Cardiac muscle cell (in vitro differentiated cells and primary cell): Measurements from ENCODE around the gene TPSAB1. TPM values are rescaled to one million over a fixed set of nuclear protein-coding genes. Genes with fewer than 3 reads are reported as not detected.

Experiments used
- DNase-seq, 2 donors: peaks; one replicate each; pipeline versions ENCODE4 v3.0.0 to v3.0.0-alpha.2; 2010 to 2017; ENCODE audit warnings: low read depth in 1 of 2, low spot score in 1 of 2
- H3K27ac ChIP-seq: fragments of 200-600 bp; sonication (generic); 2 replicates; pipeline ENCODE4 v1.5.1; 2016
- H3K27me3 ChIP-seq: fragments of 200-600 bp; sonication (generic); 2 replicates; pipeline ENCODE4 v1.6.0; 2016; ENCODE audit warnings: control low read depth
- H3K36me3 ChIP-seq: fragments of 200-600 bp; sonication (generic); 2 replicates; pipeline ENCODE4 v1.5.1; 2016; ENCODE audit warnings: control low read depth
- H3K4me1 ChIP-seq: fragments of 200-600 bp; sonication (generic); 2 replicates; pipeline ENCODE4 v1.8.1; 2017; ENCODE audit warnings: low read depth, mild to moderate bottlenecking, mixed run types
- H3K4me3 ChIP-seq: fragments of 200-600 bp; sonication (generic); 2 replicates; pipeline ENCODE4 v1.5.1; 2016; ENCODE audit warnings: mild to moderate bottlenecking
- H3K9me3 ChIP-seq: fragments of 200-600 bp; sonication (generic); 2 replicates; pipeline ENCODE4 v1.5.1; 2017; ENCODE audit warnings: low read depth, mild to moderate bottlenecking, control low read depth
- polyA plus RNA-seq: library from polyadenylated mRNA; unstranded; fragments of >200 nt; fragmentation: Nextera tagmentation; extraction: Ambion mirVana; gene quantifications from 2 replicates; pipeline ENCODE4 v1.2.1, GENCODE V29; 2016
- total RNA-seq: library from RNA; depleted of rRNA; stranded (reverse); fragments of >200 nt; gene quantifications from 2 replicates; pipeline ENCODE4 v1.2.3, GENCODE V29; 2016
- TF ChIP-seq, protein P1 (sequence below): IDR thresholded peaks from 2 replicates; pipeline ENCODE4 v1.5.1; 2012; ENCODE audit warnings: low read depth, mild to moderate bottlenecking, low read length

The TPSAB1 gene
- total and polyA plus RNA-seq, 2 experiments from 2014 or later = not detected

DNA sequence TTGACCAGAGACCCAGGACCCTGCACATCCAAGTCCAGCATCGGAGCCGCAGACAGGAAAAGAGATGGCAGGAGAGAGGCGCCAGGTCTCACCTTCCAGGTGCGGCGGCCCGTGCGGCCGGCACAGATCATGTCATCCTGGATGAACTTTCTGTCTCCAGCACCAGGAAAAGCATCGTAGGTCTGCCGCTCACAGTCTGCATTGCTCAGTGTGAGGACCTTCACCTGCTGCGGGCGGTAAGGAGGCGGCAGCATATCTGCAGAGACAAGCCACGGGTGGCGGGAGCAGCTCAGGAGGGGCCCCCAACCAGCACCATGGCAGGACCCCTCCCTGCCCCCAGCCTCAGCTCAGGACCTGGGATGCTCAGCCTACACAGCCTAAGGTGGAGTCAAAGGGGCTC lies 33.3 kb downstream of the TPSAB1 start:
- H3K27ac ChIP-seq = no peak overlapping the region
- H3K27me3 ChIP-seq = peaks cover 3% of the 10 kb centered on the region
- TF ChIP-seq, protein P1, sequence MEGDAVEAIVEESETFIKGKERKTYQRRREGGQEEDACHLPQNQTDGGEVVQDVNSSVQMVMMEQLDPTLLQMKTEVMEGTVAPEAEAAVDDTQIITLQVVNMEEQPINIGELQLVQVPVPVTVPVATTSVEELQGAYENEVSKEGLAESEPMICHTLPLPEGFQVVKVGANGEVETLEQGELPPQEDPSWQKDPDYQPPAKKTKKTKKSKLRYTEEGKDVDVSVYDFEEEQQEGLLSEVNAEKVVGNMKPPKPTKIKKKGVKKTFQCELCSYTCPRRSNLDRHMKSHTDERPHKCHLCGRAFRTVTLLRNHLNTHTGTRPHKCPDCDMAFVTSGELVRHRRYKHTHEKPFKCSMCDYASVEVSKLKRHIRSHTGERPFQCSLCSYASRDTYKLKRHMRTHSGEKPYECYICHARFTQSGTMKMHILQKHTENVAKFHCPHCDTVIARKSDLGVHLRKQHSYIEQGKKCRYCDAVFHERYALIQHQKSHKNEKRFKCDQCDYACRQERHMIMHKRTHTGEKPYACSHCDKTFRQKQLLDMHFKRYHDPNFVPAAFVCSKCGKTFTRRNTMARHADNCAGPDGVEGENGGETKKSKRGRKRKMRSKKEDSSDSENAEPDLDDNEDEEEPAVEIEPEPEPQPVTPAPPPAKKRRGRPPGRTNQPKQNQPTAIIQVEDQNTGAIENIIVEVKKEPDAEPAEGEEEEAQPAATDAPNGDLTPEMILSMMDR = no peak
- DNase-seq = no peak
- H3K36me3 ChIP-seq = no peaks in the 10 kb centered on the region
- H3K4me1 ChIP-seq = no peaks in the 10 kb centered on the region
- H3K4me3 ChIP-seq = no peak overlapping the region
- H3K9me3 ChIP-seq = no peaks in the 10 kb centered on the region

DNA sequence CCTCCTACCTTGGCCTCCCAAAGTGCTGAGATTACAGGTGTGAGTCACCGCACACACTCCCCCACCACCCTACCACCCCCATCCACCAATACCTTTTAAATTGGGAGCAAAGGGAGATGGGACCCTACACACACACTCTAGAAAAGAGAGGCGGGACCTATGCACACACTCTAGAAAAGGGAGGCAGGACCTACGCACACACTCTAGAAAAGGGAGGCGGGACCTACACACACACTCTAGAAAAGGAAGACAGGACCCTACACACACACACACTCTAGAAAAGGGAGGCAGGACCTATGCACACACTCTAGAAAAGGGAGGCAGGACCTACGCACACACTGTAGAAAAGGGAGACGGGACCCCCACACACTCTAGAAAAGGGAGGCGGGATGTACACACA lies 34.3 kb downstream of the TPSAB1 start:
- H3K27me3 ChIP-seq = peaks cover 3% of the 10 kb centered on the region

DNA sequence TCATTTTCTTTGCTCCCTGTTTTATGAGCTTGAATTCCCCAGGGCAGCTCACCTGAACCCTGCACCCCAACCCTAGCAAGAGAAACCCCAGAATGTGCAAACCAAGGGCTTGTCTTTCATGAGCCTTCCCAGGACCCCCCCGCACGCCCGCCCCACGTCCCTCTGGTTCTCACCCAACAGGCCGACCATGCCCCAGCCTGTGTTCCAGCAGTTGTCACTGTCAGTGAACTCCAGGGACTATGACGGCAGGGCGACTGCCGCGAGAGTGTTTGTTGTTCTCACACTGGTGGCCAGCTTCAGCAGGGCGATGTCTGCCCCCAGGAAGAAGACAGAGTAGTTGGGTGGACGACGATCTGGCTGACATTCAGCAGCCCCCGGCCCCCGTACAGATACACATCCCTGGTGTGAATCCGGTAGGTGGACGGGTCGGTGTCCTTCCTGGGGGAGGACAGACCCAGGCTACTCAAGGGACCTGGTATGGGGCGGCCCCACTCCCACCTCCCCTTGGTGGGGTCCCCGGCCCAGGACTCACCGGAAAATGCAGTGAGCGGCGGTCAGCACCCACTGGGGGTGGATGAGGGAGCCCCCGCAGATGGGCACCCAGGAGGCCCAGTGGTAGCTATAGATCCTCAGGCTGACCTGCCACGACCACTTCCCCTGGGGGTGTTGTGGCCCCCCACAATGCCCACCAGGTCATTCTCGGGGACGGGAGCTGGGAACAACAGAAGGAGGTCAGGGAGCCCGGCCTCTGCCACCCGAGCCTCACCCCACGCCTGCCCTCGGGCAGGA lies 35.5 kb downstream of the TPSAB1 start:
- no peak overlapping the region for H3K4me3 ChIP-seq
- DNase-seq = no peak
- H3K27ac ChIP-seq = no peak overlapping the region
- H3K36me3 ChIP-seq = no peaks in the 10 kb centered on the region
- H3K27me3 ChIP-seq = peaks cover 3% of the 10 kb centered on the region
- no peaks in the 10 kb centered on the region for H3K9me3 ChIP-seq
- no peaks in the 10 kb centered on the region for H3K4me1 ChIP-seq
- TF ChIP-seq, protein P1 = no peak

More for the DNA sequence above, 34.3 kb downstream of the TPSAB1 start:
- Histone ChIP-seq H3K36me3 (no peaks in the 10 kb centered on the region), H3K4me1 (no peaks in the 10 kb centered on the region), H3K9me3 (no peaks in the 10 kb centered on the region), H3K27ac (no peak overlapping the region), H3K4me3 (no peak overlapping the region)
- DNase-seq = no peak
- TF ChIP-seq, protein P1 = no peak

DNA sequence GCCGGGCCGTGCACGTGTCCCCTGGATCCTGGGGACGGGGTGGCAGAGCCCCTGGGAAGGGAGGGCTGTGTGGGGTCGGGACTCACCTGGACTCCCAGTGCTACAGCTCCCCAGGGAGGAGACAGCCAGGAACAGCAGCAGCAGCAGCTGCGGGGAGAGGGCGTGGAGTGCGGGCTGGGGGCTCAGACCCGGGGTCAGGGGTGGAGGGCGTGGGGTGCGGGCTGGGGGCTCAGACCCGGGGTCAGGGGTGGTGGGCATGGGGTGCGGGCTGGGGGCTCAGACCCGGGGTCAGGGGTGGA lies 36.0 kb downstream of the TPSAB1 start:
- Histone ChIP-seq H3K27ac (no peak overlapping the region), H3K9me3 (no peaks in the 10 kb centered on the region), H3K36me3 (no peaks in the 10 kb centered on the region), H3K4me3 (no peak overlapping the region), H3K4me1 (no peaks in the 10 kb centered on the region), H3K27me3 (peaks cover 3% of the 10 kb centered on the region)
- TF ChIP-seq, protein P1 = no peak
- DNase-seq = no peak

DNA sequence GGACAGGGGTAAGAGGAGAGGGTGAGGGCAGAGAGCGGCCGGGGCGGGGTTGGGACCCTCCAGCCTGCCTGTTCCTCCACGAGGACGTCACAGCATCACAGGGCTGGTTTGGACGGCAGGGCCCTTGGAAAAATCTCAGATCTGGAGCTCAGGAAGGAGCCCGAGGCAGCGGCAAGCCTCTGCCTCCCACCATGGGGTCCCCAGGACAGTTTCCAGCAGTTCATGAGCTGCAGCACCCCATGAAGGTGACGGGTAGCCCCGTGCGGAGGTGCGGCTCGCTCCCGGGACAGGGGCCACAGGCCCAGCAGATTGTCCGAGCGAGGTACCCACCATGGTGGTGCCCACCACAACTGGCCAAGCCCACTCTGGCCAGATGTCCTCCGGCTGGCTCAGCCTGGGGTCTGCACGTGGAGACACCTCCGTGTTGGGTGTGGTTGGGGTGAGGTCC lies 36.7 kb downstream of the TPSAB1 start:
- no peak overlapping the region for H3K27ac ChIP-seq
- H3K36me3 ChIP-seq = no peaks in the 10 kb centered on the region
- H3K27me3 ChIP-seq = peaks cover 3% of the 10 kb centered on the region

More for the DNA sequence above, 36.7 kb downstream of the TPSAB1 start:
- no peak for DNase-seq
- Histone ChIP-seq H3K9me3 (no peaks in the 10 kb centered on the region), H3K4me1 (no peaks in the 10 kb centered on the region), H3K4me3 (no peak overlapping the region)
- TF ChIP-seq, protein P1 = no peak
